DOHH2 (cell line): ENCODE measurements around the gene IL12RB2.

Source experiments
- EZH2phosphoT487 ChIP-seq: fragments of 200-600 bp; sonication (generic); IDR thresholded peaks from 2 replicates; pipeline ENCODE4 v1.6.1; 2017; ENCODE audit warnings: borderline replicate concordance, mild to moderate bottlenecking, antibody characterized with exemption, low read length, moderate library complexity, mixed read lengths
- TF ChIP-seq, protein P1 (sequence below): fragments of 200-600 bp; sonication (generic); IDR thresholded peaks from one replicate; pipeline ENCODE4 v1.5.1; 2014; ENCODE audit warnings: antibody characterized with exemption, mild to moderate bottlenecking, low read depth, low read length; ENCODE audit not compliant: poor library complexity, severe bottlenecking

DNA sequence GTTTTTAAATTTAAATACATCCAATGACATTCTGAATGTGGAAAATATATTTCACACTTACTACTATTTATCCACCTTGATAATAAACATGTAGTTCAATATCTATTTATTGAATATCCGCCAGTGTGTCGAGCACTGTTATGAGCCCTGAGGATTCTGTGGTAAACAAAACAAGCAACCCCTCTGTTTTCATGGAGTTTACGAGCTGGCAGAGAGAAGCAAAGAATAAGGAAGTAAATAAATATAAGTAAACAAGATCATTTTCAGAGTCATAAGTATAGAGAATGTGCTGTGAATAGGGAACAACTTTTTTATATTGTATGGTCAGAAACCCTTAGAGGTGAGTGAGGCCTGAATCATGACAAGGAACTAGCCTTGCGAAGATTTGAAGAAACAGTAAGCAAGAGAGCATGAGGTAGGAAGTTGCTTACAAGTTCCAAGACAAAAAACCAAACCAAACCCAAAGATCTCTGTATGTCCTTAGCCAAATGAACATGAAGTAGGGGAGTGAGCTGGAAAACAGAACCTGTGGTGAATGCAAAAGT is 128.9 kb downstream of the IL12RB2 start:
- TF ChIP-seq, protein P1, sequence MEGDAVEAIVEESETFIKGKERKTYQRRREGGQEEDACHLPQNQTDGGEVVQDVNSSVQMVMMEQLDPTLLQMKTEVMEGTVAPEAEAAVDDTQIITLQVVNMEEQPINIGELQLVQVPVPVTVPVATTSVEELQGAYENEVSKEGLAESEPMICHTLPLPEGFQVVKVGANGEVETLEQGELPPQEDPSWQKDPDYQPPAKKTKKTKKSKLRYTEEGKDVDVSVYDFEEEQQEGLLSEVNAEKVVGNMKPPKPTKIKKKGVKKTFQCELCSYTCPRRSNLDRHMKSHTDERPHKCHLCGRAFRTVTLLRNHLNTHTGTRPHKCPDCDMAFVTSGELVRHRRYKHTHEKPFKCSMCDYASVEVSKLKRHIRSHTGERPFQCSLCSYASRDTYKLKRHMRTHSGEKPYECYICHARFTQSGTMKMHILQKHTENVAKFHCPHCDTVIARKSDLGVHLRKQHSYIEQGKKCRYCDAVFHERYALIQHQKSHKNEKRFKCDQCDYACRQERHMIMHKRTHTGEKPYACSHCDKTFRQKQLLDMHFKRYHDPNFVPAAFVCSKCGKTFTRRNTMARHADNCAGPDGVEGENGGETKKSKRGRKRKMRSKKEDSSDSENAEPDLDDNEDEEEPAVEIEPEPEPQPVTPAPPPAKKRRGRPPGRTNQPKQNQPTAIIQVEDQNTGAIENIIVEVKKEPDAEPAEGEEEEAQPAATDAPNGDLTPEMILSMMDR = no peak
- TF ChIP-seq EZH2phosphoT487 = no peak
